Right lobe of liver (tissue), 6 donors: ENCODE measurements around the gene G3BP2. TPM values are rescaled to one million over a fixed set of nuclear protein-coding genes. Genes with fewer than 3 reads are reported as not detected.

ENCODE experiments used
- ATAC-seq, 4 donors: fragments of 200-7000 bp; cut with Tn5 transposase; one replicate each; pipeline ENCODE4 v1.9.1; 2020; ENCODE audit warnings: mild to moderate bottlenecking in 4 of 4, moderate library complexity in 4 of 4
- DNase-seq, 3 donors: peaks; one replicate each; pipeline ENCODE4 v3.0.0-alpha.2; 2020
- H3K27ac ChIP-seq, 3 donors: fragments of 200-600 bp; one replicate each; pipeline ENCODE4 v1.8.0; 2022
- H3K27me3 ChIP-seq, 2 donors: fragments of 200-600 bp; one replicate each; pipeline ENCODE4 v1.8.0; 2022
- H3K36me3 ChIP-seq, 4 donors: fragments of 200-600 bp; sonication (generic) in 1 of 4; one replicate each; pipeline versions ENCODE4 v1.5.1 to v1.8.0; 2017 to 2022; ENCODE audit warnings: control low read depth in 1 of 4
- H3K4me1 ChIP-seq, 4 donors: fragments of 200-600 bp; sonication (generic) in 1 of 4; one replicate each; pipeline versions ENCODE4 v1.5.1 to v1.8.0; 2017 to 2022; ENCODE audit warnings: control low read depth in 1 of 4
- H3K4me3 ChIP-seq, 3 donors: fragments of 200-600 bp; one replicate each; pipeline ENCODE4 v1.8.0; 2022
- H3K9me3 ChIP-seq, 4 donors: fragments of 200-600 bp; sonication (generic) in 1 of 4; one replicate each; pipeline versions ENCODE4 v1.5.1 to v1.8.0; 2017 to 2022; ENCODE audit warnings: control low read depth in 1 of 4
- POLR2A ChIP-seq: fragments of 450-650 bp; IDR thresholded peaks from one replicate; pipeline ENCODE4 v1.6.1; 2017; ENCODE audit warnings: antibody characterized with exemption, mild to moderate bottlenecking
- WGBS: methylation state at CpG from one replicate; pipeline ENCODE4 v1.1.6; 2018; ENCODE audit warnings: low coverage, low lambda C conversion rate; ENCODE audit not compliant: insufficient coverage; ENCODE audit errors: missing lambda C conversion rate; 5-methylcytosine and 5-hydroxymethylcytosine counted together
- intact Hi-C, 2 donors: fragments of 100-400 bp; cut with DNase I; formaldehyde crosslinking; loops; one replicate each; pipeline versions ENCODE4 v1.11.2 to v1.14.1; 2022
- total RNA-seq, 6 experiments: library from RNA; depleted of rRNA in 2 of 6; stranded (reverse); fragments of >200 nt in 2 of 6; fragmentation: NEBNext Ultra II Directional in 3 of 6; extraction: Animal tissue kit (Norgen Biotek cat#: 25700) in 3 of 6; gene quantifications; one replicate each; pipeline versions ENCODE4 v1.1.0 to v1.2.4, GENCODE V29; 2016 to 2023
- TF ChIP-seq, protein P1 (sequence below), 4 donors: fragments of 200-600 bp in 3 of 4; fragments of 450-650 bp in 1 of 4; IDR thresholded peaks; one replicate each; pipeline versions ENCODE4 v1.5.1 to v1.8.0; 2016 to 2022; ENCODE audit warnings: antibody characterized with exemption in 4 of 4, mild to moderate bottlenecking in 2 of 4
- donor health status: DM: no; HTN: yes; CAD: no.
- donor health status: DM: no; HTN: no; CAD: no.
- donor health status: DM: no; HTN: no; CAD: no.
- donor health status: DM: no; HTN: yes; CAD: no.
- donor health status: DM: no; HTN: yes; CAD: no.

Gene G3BP2
- total RNA-seq, 6 experiments from 2014 or later, result 47.6 to 68.9 (median 64.5) TPM

DNA sequence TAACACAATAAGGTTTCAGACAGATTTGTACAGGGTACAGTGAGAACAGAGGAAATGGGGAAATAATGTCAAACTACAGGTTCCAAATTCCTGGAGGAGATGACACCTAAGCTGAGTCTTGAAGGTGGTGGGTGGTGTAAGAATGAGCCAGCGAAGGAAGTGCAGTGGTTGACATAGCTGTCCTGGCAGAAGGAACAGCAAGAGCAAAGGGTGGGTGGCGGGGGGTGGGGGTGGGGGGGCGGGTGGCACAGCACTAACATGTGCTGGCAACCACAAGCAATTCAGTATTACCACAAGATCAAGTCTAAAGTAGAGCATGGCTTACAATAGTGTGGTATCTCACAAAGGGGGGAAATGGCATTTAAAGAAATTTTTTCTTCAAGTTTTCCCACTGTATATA is 13.1 kb upstream of the G3BP2 start:
- H3K4me3 ChIP-seq, result no peak overlapping the region
- H3K36me3 ChIP-seq, result no peaks in the 10 kb centered on the region
- no peaks in the 10 kb centered on the region for H3K27me3 ChIP-seq
- intact Hi-C loops, result no loop called here
- peak in 1 of 4 donors; percentile 15 for ATAC-seq
- TF ChIP-seq, protein P1, sequence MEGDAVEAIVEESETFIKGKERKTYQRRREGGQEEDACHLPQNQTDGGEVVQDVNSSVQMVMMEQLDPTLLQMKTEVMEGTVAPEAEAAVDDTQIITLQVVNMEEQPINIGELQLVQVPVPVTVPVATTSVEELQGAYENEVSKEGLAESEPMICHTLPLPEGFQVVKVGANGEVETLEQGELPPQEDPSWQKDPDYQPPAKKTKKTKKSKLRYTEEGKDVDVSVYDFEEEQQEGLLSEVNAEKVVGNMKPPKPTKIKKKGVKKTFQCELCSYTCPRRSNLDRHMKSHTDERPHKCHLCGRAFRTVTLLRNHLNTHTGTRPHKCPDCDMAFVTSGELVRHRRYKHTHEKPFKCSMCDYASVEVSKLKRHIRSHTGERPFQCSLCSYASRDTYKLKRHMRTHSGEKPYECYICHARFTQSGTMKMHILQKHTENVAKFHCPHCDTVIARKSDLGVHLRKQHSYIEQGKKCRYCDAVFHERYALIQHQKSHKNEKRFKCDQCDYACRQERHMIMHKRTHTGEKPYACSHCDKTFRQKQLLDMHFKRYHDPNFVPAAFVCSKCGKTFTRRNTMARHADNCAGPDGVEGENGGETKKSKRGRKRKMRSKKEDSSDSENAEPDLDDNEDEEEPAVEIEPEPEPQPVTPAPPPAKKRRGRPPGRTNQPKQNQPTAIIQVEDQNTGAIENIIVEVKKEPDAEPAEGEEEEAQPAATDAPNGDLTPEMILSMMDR (IDR thresholded peaks at IDR 0.05), result no peak
- no peak for TF ChIP-seq POLR2A
- no peaks in the 10 kb centered on the region for H3K4me1 ChIP-seq
- DNase-seq, result no peak
- no peak overlapping the region for H3K27ac ChIP-seq
- H3K9me3 ChIP-seq, result no peaks in the 10 kb centered on the region
- WGBS, result 85% methylated on average over 3 of the region's 3 CpGs

GRCh38 chr4:75685546-75686189 is 12.5 kb upstream of the G3BP2 start:
- TF ChIP-seq, protein P1 (IDR thresholded peaks at IDR 0.05), result no peak
- Histone ChIP-seq H3K9me3 (no peaks in the 10 kb centered on the region), H3K4me1 (no peaks in the 10 kb centered on the region), H3K4me3 (no peak overlapping the region), H3K27ac (no peak overlapping the region), H3K27me3 (no peaks in the 10 kb centered on the region), H3K36me3 (no peaks in the 10 kb centered on the region)
- no peak for ATAC-seq
- 89% methylated on average over 2 of the region's 2 CpGs for WGBS
- intact Hi-C loops, result no loop called here
- DNase-seq, result no peak

DNA sequence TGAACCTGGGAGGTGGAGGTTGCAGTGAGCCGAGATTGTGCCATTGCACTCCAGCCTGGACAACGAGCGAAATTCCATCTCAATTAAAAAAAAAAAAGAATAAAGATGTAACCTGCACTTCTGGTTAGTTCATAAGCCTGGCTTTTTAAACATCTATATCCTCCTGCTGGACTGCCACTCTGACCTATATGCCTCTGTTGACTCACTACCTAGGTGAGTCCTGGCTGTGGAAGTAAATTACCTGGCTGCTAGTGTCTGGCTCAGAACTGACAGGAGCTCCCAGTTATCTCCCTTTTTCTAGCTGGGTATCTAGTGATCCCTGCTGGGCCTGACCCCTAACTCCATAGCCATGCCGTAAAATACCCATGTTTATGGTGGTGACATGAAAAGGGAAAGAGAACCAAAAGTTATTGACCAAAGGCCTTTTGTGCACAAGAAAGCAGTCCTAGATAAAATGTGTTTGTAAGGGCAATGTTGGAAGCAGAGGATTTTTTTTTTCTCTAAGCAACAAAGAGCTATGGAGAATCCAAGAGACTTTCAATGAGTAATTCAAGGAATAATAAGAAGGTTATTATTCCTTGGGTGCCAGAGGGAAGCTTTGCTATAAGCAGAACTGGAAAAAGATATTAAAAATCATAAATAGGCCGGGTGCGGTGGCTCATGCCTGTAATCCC is 10.4 kb upstream of the G3BP2 start:
- TF ChIP-seq, protein P1 (IDR thresholded peaks at IDR 0.05), result no peak
- no peak for TF ChIP-seq POLR2A
- H3K36me3 ChIP-seq, result no peaks in the 10 kb centered on the region
- intact Hi-C loops, result no loop called here
- no peak overlapping the region for H3K27ac ChIP-seq
- DNase-seq (no peak), ATAC-seq (no peak)
- H3K4me1 ChIP-seq, result no peaks in the 10 kb centered on the region
- no peaks in the 10 kb centered on the region for H3K27me3 ChIP-seq
- no peak overlapping the region for H3K4me3 ChIP-seq
- no peaks in the 10 kb centered on the region for H3K9me3 ChIP-seq
- WGBS, result 97% methylated on average over 4 of the region's 6 CpGs

DNA sequence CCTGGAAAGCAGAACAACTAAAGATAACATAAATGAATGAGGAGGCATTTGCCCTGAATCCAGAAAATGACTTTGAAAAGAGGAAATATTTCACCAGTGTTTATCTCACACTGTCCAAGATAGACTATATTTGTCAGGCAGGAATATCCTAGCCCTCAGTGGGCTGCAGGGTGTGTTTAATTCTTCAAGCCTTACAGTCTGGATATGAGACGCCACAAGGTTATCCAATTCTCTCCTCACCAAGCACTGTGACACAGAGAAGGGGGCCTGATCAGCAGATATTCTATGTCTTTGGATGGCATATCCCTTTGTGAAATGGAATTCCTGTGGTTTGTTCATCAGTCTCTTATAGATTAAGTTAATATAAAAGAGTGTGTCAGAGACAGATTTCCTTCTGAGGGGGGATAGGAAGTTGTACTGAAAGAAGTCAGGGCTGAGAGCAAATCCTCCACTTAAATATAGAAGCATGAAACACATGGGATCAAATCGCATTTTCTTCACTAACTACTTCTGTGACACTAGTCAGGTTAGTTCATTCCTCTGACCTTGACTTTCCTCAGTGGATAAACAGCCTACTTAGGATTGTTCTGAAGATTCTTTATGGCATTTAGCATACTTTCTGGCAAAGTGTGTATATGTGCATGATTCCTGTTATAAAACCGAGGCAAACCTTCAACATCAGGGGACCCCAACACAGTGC is 6.8 kb upstream of the G3BP2 start:
- Histone ChIP-seq H3K4me1 (no peaks in the 10 kb centered on the region), H3K36me3 (no peaks in the 10 kb centered on the region), H3K27ac (no peak overlapping the region), H3K27me3 (no peaks in the 10 kb centered on the region), H3K4me3 (no peak overlapping the region), H3K9me3 (no peaks in the 10 kb centered on the region)
- DNase-seq, result no peak
- no peak for TF ChIP-seq POLR2A
- TF ChIP-seq, protein P1 (IDR thresholded peaks at IDR 0.05), result no peak
- ATAC-seq, result no peak
- intact Hi-C loops, result no loop called here
- WGBS, result 87% methylated on average over 3 of the region's 3 CpGs
